GM19397 (cell line): ENCODE measurements around the gene TEX12.
A peak's percentile ranks its signal among the peaks of the same experiment; 100 is the strongest.

Source experiments
- ATAC-seq: cut with Tn5 transposase; IDR thresholded peaks from one replicate; pipeline ENCODE4 v1.9.1; 2021; ENCODE audit warnings: mild to moderate bottlenecking, moderate library complexity; ENCODE audit not compliant: unreplicated experiment

TEX12 gene

DNA sequence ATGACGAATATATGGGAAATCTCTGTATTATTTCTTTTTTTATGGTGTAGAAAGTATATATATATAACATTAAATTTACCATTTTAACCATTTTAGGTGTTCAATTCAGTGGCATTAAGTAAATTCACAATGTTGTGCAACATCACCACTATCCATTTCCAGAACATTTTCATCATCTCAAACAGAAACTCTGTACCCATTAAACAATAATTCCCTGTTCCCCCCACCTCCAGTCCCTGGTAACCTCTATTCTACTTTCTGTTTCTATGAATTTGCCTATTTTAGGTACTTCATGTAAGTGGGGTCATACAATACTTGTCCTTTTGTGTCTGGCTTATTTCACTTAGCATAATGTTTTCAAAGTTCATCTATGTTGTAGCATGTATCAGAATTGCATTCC is 43.7 kb downstream of the TEX12 start:
- ATAC-seq = no peak

DNA sequence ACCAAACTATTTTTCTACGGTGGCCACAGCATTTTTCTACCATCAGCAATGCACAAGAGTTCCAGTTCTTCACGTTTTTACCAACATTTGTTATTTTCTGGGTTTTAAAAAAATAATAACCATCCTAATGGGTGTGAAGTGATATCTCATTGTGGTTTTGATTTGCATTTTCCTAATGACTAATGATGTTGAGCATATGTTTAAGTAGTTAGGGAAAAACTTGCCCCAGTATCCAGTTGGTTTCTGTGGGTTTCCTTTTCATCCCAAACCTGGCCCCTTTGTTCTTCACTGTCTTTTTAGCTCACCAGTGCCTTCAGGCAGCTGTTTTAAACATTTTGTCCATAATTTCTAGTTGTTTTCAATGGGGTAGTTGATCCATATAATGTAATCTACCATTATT is 44.4 kb downstream of the TEX12 start:
- ATAC-seq = no peak

DNA sequence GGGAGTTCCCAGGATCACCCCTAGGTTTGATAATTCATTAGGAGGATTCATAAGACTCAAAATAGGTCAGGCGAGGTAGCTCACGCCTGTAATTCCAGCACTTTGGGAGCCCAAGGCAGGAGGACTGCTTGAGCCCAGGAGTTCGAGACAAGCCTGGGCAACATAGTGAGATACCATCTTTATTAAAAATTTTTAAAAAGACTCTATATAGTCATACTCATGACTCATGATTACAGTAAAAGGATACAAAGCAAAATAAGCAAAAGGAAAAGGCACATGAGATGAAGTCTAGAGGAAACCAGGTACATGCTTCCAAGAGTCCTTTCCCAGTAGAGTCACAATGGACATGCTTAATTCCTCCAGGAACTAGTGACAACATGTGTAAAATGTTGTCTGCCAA is 45.1 kb downstream of the TEX12 start:
- ATAC-seq = no peak

DNA sequence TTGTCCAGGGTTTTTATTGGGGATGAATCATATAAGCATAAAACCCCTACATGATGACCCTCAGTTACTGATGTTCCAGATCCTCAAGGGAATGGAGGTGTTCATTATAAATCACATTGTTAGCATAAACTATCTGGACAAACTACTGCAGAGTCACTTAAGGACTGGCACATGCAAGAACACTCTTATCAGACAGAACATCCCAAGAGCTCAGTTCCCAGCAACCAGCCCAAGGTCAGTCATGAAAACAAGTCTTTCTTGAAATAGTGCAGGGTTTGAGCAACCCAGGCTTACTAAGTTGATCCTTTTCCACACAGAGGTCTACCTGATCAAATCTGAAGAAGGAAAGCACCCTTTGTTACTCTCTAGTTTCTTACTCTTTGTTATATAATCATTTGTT is 45.5 kb downstream of the TEX12 start:
- ATAC-seq = no peak

DNA sequence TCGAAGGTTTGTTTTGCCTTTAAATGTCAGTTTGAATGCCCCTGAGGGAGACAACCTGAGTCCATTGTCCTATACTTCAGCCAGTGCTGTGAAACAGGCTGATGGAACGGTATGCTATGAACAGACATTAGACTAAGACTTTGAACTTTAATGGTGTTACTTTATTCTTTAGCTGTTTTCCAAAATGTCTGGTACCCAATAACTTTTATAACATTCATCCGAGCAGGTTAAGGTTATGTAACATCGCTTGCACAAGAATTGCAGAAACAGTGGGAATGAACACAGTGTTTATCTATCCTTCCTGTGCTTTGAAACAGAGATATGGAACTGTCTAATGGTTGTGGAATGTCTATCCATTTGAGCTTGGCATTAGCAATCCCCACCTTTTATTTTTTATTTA is 46.6 kb downstream of the TEX12 start:
- no peak for ATAC-seq

DNA sequence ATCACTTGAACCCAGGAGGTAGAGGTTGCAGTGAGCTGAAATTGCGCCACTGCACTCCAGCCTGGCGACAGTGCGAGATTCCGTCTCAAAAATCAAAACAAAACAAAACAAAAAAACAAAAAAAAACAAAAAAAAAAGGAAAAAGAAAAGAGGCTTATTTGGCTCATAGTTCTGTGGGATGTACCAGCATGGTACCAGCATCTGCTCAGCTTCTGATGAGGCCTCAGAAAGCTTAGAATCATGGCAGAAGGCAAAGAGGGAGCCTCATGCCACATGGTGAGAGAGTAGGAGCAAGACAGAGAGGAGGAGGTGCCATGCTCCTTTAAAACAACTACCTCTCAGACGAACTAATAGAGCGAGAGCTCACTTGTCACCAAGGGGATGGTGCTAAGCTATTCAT is 48.4 kb downstream of the TEX12 start:
- ATAC-seq = no peak

DNA sequence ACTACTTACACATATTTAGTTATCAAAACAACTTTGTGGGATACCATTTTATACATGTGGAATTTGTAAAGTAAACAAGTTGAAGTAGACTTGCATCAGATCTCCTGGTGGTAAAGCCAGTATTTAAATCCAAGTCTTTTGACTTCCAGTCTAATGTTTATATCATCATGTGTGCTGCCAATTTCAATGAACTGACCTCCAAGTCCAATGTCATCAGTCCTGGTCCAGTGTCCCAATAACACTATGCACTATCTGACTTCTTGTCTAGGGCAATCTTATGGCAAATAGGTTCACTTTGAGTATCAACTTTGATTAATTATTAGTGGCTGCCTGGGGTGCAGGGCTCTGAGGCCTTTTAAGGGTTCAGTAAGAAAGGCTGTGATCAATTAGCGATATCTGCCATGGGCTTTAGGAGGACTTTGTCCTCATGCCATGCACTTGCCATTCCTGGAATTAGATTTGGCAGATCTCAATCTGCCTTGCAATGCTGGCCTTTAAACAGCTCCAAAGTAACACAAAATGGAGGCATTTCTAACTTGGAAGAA is 49.5 kb downstream of the TEX12 start:
- ATAC-seq = no peak

DNA sequence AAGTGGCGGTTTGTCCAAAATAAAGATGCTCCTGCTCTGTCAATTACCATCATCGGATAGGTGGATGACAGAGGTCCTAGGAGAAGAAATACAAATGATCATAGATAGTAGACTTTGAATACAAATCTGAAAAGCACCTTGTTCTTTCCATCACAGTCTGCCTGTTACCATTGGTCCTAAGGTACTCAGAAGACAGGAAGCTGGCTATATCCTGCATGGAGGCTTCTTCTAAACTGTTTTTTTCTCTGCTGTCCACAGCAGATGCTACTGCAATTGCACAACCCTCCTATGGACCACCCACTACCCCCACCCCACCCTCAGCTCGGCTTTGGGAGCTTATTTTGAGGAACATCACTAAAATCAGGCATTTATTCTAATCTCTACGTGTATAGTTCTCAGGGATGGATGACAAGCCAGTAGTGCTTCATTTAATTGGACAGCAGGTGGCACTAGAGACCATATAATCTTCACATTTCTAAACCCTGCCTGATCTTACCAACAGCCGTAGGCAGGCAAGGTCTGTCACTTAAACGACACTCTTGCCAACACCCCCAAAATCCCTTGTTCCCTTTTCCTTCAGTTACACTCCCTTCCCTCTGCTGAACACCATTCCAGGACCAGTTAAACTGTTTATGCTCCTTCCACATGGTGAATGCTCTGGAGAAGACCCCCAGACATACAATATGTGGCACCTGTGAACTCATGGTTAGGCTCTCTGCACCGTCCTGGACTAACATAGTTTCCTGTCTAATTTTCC is 52.5 kb downstream of the TEX12 start:
- peak; percentile 94 for ATAC-seq

DNA sequence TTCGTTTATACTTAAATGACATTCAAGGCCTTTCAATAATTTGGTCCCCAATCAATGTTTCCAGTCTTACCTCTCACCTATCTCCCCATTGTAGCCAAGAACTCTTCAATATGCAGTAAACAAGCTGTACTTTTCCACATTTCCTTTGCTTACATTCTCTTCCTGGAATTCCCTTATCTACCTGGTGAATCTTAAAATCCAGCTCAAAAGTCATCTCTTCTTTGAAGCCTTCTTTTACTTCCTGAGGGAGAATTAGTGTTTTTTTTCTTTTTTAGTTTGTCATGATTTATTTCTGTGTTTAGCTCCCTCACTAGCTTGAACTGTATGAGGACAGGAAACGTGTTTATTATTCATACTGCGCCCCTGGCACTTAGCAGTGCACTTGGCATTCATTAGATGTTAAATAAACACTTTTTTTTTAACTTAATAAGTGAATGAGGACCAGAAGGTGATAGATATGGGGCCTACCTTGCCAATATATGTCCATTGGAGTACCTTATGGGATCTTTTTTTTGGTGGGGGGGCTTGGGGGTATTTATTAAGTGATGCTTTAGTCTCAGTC is 54.2 kb downstream of the TEX12 start:
- no peak for ATAC-seq
